ENCODE results near the gene PCTP.

DNA sequence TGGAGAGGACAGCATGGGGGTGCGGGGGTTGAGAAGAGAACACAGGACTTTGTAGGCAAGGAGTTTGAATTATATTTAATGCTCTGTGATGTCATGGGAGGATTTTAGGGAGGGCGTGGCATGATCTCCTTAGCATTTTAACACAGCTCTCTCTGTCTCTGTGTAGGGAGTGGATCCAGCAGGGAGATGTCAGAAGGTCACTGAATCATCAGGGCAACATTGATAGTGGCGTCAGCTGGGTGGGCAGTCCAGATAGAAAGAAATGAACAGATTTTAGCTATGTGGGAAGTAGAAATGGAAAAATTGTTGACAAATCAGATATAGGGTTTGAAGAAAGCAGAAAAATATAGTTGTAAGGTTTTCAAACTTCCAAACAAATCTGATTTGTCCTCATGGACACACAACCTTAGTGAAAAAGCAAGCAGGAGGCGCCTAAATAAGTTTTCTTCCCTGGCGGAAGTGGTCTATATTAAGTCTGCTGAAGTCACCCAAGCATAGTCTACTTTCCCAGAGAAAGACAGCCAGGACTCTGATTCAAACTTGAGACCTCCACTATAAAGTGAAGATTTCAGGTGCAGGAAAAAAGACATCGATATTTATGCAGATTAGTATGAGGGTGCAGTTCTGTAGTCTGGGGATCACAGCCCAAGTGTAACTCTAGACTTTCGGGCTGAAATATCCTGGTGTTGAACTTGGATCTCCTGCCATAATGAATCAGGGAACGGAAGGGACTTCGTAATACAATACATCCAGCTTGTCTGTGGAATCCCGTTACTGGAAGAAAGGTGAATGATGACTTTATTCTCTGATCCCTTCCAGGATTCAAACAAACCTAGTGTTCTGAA, 10.1 kb upstream of the PCTP start:
- TF ChIP-seq CTCF (IDR thresholded peaks at IDR 0.05) (no peak), POLR2A (IDR thresholded peaks at IDR 0.05) (no peak), POLR2AphosphoS5 (IDR thresholded peaks at IDR 0.05) (no peak)

Data from upper lobe of left lung (tissue), 4 donors.